Esophagus muscularis mucosa (tissue), 3 donors: ENCODE data around the gene MBD3L4.

Experiments
- EP300 ChIP-seq: sonication (generic); formaldehyde crosslinking; IDR thresholded peaks from one replicate; pipeline ENCODE4 v1.6.1; 2017; ENCODE audit warnings: antibody characterized with exemption
- TF ChIP-seq, protein P1 (sequence below), 3 experiments: fragments of 200-600 bp in 2 of 3; fragments of 450-650 bp in 1 of 3; sonication (generic) in 2 of 3; IDR thresholded peaks; one replicate each; pipeline ENCODE4 v1.5.1; 2017 to 2019; ENCODE audit warnings: antibody characterized with exemption in 3 of 3, mild to moderate bottlenecking in 2 of 3, moderate library complexity in 1 of 3

DNA sequence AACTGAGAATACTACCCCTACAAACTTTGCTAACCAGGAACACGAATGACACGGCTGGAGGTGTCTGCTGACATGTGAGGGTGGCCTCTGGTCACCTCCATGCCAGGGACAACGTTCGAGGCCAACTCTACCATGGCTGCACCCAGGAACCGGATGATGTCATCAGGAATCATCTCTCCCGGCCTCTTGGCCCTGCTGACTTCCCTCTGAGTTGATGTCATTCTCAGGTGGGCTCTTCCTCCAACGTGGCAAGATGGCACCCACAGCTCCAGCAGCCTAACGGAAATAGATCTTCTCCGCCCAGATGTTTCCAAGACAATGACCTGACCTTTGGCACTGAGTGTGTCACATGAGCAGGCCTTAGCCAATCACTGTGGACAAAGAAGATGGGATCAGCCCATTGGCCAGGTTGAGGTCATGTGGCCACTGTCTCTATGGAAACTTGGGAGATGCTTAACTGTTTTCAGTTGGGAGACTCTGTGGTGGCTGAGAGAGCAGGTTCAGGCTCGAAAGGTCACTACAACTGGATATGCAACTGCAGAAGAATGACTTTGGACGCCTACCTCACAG is 33.8 kb downstream of the MBD3L4 start:
- TF ChIP-seq, protein P1, sequence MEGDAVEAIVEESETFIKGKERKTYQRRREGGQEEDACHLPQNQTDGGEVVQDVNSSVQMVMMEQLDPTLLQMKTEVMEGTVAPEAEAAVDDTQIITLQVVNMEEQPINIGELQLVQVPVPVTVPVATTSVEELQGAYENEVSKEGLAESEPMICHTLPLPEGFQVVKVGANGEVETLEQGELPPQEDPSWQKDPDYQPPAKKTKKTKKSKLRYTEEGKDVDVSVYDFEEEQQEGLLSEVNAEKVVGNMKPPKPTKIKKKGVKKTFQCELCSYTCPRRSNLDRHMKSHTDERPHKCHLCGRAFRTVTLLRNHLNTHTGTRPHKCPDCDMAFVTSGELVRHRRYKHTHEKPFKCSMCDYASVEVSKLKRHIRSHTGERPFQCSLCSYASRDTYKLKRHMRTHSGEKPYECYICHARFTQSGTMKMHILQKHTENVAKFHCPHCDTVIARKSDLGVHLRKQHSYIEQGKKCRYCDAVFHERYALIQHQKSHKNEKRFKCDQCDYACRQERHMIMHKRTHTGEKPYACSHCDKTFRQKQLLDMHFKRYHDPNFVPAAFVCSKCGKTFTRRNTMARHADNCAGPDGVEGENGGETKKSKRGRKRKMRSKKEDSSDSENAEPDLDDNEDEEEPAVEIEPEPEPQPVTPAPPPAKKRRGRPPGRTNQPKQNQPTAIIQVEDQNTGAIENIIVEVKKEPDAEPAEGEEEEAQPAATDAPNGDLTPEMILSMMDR (IDR thresholded peaks at IDR 0.05), result no peak
- no peak for TF ChIP-seq EP300
